Stimulated activated CD4-positive, alpha-beta T cell treated with anti-CD3 and anti-CD28 coated beads, Interleukin-1b, Interleukin-23, amount 100 ng/mL, for 24 hours (primary cell): Measurements from ENCODE around the gene STX1B.
"Not testable (repeated sequence)": the region's sequence is repeated elsewhere in the genome, so short reads cannot be mapped to it uniquely, and the experiment has no call there.

Experiments used
- DNase-seq, 4 experiments: peaks; one replicate each; pipeline ENCODE4 v3.0.0-alpha.2; 2020; ENCODE audit warnings: low read depth in 4 of 4, low spot score in 1 of 4

The STX1B gene

GRCh38 chr16:31016018-31016417 is 5.6 kb upstream of the STX1B start:
- DNase-seq = no peak

GRCh38 chr16:31013292-31013691 is 2.9 kb upstream of the STX1B start:
- DNase-seq = not testable (repeated sequence)

GRCh38 chr16:31011815-31012214 is 1.4 kb upstream of the STX1B start:
- not testable (repeated sequence) for DNase-seq

GRCh38 chr16:31009894-31010584 is 399 bp downstream of the STX1B start:
- no peak for DNase-seq

GRCh38 chr16:31009120-31009519 is 1.3 kb downstream of the STX1B start:
- DNase-seq = no peak

- DNase-seq = no peak
These were observed 1.9 kb downstream of the STX1B start for GRCh38 chr16:31008551-31008950.

- no peak for DNase-seq
These were observed 2.3 kb downstream of the STX1B start for GRCh38 chr16:31008149-31008548.

GRCh38 chr16:31007684-31008083 is 2.8 kb downstream of the STX1B start:
- no peak for DNase-seq

GRCh38 chr16:31006589-31006988 is 3.8 kb downstream of the STX1B start:
- DNase-seq = no peak

GRCh38 chr16:31006086-31006385 is 4.4 kb downstream of the STX1B start:
- no peak for DNase-seq

- no peak for DNase-seq
These were observed 4.9 kb downstream of the STX1B start for GRCh38 chr16:31005350-31006085.

GRCh38 chr16:31004658-31005057 is 5.8 kb downstream of the STX1B start:
- DNase-seq = no peak

GRCh38 chr16:31003744-31004143 is 6.7 kb downstream of the STX1B start:
- no peak for DNase-seq

GRCh38 chr16:31002862-31003341 is 7.5 kb downstream of the STX1B start:
- DNase-seq = no peak

- no peak for DNase-seq
These were observed 8.2 kb downstream of the STX1B start for GRCh38 chr16:31002250-31002700.

- DNase-seq = no peak
These were observed 8.8 kb downstream of the STX1B start for GRCh38 chr16:31001507-31002249.

GRCh38 chr16:31000671-31001382 is 9.6 kb downstream of the STX1B start:
- no peak for DNase-seq

- DNase-seq = no peak
These were observed 11.3 kb downstream of the STX1B start for GRCh38 chr16:30998852-30999761.

- no peak for DNase-seq
These were observed 12.4 kb downstream of the STX1B start for GRCh38 chr16:30997725-30998711.
